ENCODE results near the gene VPS36.
"Not testable (repeated sequence)": the region's sequence is repeated elsewhere in the genome, so short reads cannot be mapped to it uniquely, and the experiment has no call there.

The VPS36 gene

GRCh38 chr13:52374389-52374788 is 76.0 kb downstream of the VPS36 start:
- no peaks in the 10 kb centered on the region for H3K4me1 Mint-ChIP-seq

GRCh38 chr13:52373277-52373676 is 77.2 kb downstream of the VPS36 start:
- H3K27ac Mint-ChIP-seq: not testable (repeated sequence)

More at GRCh38 chr13:52374389-52374788, 76.0 kb downstream of the VPS36 start:
- H3K9me3 Mint-ChIP-seq: no peaks in the 10 kb centered on the region
- no peak overlapping the region for H3K4me3 Mint-ChIP-seq
- no peaks in the 10 kb centered on the region for H3K36me3 Mint-ChIP-seq
- peaks cover 7% of the 10 kb centered on the region for H3K27me3 Mint-ChIP-seq
- no peak for ATAC-seq
- H3K27ac Mint-ChIP-seq: no peak overlapping the region

GRCh38 chr13:52371736-52372247 is 78.6 kb downstream of the VPS36 start:
- H3K27me3 Mint-ChIP-seq: peaks cover 7% of the 10 kb centered on the region
- H3K4me3 Mint-ChIP-seq: no peak overlapping the region
- H3K36me3 Mint-ChIP-seq: no peaks in the 10 kb centered on the region
- no peaks in the 10 kb centered on the region for H3K9me3 Mint-ChIP-seq
- H3K4me1 Mint-ChIP-seq: no peaks in the 10 kb centered on the region
- no peak for ATAC-seq
- H3K27ac Mint-ChIP-seq: no peak overlapping the region

More at GRCh38 chr13:52373277-52373676, 77.2 kb downstream of the VPS36 start:
- not testable (repeated sequence) for H3K4me1 Mint-ChIP-seq, H3K9me3 Mint-ChIP-seq, ATAC-seq, H3K27me3 Mint-ChIP-seq, H3K36me3 Mint-ChIP-seq, H3K4me3 Mint-ChIP-seq

- H3K4me3 Mint-ChIP-seq: no peak overlapping the region
- no peaks in the 10 kb centered on the region for H3K4me1 Mint-ChIP-seq
Measured at GRCh38 chr13:52366291-52366690, 84.1 kb downstream of the VPS36 start.

More at GRCh38 chr13:52366291-52366690, 84.1 kb downstream of the VPS36 start:
- H3K27me3 Mint-ChIP-seq: no peaks in the 10 kb centered on the region
- H3K27ac Mint-ChIP-seq: no peak overlapping the region
- ATAC-seq: no peak
- no peaks in the 10 kb centered on the region for H3K36me3 Mint-ChIP-seq
- H3K9me3 Mint-ChIP-seq: no peaks in the 10 kb centered on the region

Measured in stimulated activated memory B cell treated with anti-CD40 and anti-IgM and Interleukin-4, amounts not matched to agents 10 μg/mL and 1 μg/mL and 100 μg/mL, for 72 hours (primary cell).